Measurements from ENCODE around the gene LGALS9B.
"Not testable (repeated sequence)": the region's sequence is repeated elsewhere in the genome, so short reads cannot be mapped to it uniquely, and the experiment has no call there.

The LGALS9B gene

DNA sequence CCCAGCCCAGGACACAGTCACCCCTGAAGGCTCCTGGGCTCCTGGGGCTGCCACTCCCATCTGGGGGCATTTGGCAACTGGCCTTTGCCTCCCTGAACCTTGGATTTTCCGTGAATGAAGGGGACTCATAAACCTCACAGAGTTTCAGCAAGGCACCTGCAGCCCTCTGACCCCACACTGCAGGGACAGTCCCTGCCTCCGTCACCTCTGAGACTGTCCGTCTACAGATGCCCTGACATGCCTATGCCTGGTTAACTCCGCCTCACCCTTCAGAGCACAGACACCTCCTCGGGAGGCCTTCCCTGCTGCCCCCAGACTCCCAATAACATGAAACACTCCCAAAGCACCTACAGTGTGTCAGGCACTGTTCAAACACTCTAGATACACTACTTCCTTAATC lies 786 bp downstream of the LGALS9B start:
- DNase-seq = not testable (repeated sequence)

GRCh38 chr17:20465535-20465934 lies 1.8 kb downstream of the LGALS9B start:
- DNase-seq = not testable (repeated sequence)

DNA sequence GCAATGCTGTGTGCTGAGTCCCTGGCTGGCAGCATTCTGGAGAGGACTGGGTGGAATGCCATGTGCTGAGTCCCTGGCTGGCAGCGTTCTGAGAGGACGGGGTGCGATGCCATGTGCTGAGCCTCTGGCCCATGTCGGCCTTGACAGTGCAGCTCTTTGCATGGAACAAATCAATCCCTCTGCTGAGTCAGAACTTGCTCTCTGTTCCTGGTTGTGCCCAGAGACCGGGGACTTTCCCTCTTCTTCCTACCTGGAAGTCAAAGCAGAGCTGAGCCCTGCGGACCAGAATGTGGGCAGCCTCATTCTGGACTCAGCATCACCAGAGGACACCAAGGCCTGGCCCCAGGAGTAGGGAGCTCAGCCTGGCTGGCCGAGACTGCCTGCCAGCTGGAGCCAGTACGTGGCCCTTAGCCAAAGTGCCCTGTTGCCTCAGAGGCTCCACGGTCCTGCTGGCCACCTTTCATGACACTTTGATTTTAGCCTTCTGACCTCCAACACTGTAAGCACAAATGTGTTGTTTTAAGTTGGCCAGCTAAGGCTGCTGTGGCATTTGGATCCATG lies 2.4 kb downstream of the LGALS9B start:
- not testable (repeated sequence) for DNase-seq

DNA sequence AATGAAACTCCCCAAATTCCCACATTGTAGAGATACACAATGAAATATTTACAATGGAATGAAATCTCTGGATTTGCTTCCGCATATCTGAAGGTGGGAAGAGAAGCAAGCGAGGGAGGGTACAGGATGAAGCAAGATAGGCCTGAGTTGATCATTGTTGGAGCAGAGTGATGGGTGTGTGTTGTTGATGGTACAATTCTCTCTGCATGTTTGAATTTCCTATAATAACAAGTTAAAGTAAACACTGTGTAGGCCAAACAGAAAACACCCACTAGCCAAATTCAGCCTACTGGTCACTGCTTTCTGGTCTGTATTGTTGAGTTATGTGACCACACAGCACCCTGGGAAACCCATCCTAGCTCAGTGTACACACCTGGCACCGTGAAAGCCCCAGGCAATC lies 5.2 kb downstream of the LGALS9B start:
- not testable (repeated sequence) for DNase-seq

- not testable (repeated sequence) for DNase-seq
These were observed 9.4 kb downstream of the LGALS9B start for GRCh38 chr17:20457848-20458381.

DNA sequence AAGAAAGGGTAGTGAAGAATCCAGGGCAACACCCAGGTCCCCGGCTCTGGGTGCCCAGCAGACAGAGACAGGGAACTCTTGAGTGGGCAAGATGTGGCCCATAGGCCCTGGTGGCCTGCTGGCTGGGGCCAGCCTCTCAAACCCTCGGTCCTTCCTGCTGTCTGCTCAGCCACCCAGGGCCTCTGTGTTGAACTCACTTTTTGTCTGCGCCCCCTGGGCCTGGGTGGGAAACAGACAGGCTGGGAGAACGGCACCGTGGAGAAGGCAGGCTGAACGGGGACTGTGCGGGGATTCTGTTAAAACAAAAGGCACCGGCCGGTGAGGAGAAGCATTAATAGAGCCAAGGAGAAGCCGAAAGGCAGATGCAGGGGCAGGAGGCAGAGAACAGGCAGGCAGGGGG lies 12.2 kb downstream of the LGALS9B start:
- DNase-seq = not testable (repeated sequence)

- not testable (repeated sequence) for DNase-seq
These were observed 13.4 kb downstream of the LGALS9B start for GRCh38 chr17:20453820-20454434.

- DNase-seq = not testable (repeated sequence)
These were observed 16.5 kb downstream of the LGALS9B start for GRCh38 chr17:20450852-20451251.

DNA sequence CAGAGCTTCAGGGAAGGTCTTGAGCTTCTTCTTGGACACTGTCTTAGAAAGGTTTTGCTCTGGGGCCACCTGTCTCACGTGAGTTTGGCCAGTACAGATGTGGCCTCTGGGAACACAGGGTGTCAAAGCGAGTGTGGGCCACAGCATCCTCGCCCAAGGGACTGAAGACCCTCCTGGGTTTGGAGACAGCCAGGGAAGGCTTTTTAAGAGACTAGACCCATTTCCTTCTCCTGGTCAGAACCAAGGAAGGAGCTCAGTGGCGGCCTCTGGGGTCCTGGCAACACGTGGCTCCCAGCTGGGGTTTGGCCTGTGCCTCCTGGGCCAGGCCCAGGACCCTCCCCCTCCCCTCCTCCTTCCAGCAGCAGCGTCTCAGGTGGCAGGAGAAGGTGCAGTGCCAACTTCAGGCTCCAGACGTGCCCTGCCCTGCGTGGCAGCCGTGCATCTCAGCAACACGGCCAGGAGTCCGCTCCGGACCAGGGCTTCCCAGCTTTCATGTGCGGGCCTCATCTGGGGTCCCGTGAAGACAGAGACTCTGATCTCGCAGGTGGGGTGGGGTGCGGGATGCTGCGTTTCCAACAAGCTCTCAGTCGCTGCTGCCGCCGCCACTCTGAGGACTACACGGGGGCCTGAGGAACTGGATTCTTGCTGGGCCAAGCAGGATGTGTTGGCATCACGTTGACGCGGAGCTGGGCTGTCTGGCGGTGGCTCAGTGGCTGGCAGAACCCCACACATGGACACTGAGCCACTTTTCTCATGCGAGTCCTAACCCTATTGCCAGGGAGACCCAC lies 19.6 kb downstream of the LGALS9B start:
- not testable (repeated sequence) for DNase-seq

- not testable (repeated sequence) for DNase-seq
These were observed 20.4 kb downstream of the LGALS9B start for GRCh38 chr17:20446895-20447294.

DNA sequence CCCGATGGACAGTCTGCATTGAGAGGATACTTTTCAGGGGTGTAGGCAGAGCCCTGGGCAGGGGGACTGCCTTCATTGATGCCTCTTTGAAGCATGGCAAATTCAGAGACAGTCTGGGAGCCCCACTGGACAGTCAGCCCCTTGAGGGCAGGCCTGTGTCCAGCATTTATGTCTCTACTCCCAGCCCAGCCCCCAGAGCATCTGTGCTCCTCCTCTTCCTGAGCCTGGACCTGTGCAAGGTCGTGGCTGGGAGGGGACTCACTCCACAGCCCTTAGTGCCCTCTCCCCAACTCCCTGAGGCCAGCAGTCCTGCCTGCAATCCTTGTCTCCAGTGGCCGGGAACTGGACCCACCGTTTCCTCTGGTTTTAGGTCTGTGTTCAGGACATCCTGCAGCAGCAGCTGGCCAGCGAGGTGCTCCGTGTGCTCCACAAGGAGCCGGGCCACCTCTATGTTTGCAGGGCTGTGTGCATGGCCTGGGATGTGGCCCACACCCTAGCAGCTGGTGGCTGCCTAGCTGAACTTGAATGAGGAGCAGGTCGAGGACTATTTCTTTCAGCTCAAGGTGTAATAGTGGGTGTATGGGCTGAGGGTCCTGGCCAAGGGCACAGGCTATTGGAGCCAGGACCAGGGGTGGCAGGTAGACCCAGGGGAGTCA lies 22.6 kb downstream of the LGALS9B start:
- not testable (repeated sequence) for DNase-seq

GRCh38 chr17:20444173-20444572 lies 23.2 kb downstream of the LGALS9B start:
- not testable (repeated sequence) for DNase-seq

- DNase-seq = not testable (repeated sequence)
These were observed 23.7 kb downstream of the LGALS9B start for GRCh38 chr17:20443632-20444031.

DNA sequence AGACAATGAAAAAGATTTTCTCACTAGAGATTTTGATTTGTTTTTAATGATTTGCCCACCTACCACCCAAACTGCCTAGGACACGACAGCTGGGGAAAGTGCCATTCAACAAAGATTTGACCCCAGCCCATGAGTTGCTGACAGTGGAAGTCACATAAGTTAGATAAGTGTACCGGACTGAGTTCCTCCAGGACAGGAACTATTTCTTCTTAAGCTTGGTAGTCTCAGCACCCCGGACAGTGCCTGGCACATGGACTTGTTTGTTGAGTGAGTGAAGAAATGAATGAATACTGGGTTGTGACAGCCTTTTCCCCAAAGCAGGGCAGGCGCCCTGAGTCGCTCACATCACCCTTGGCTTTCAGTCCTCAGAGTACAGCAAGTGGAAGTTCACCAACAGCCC lies 26.7 kb downstream of the LGALS9B start:
- not testable (repeated sequence) for DNase-seq

DNA sequence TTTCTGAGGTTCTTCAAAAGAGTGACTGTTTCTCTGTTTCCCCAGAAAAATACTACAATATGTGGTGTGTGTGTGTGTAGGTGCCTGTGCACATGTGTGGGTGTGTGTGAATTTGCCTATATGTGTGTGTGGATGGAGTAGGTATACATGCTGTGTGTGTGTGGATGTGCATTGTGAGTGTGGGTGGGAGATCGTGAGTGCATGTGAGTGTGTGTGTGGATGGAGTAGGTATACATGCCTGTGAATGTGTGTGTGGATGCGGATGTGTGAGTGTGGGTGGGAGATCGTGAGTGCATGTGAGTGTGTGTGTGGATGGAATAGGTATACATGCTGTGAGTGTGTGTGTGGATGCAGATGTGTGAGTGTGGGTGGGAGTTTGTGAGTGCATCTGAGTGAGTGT lies 32.2 kb downstream of the LGALS9B start:
- not testable (repeated sequence) for DNase-seq

DNA sequence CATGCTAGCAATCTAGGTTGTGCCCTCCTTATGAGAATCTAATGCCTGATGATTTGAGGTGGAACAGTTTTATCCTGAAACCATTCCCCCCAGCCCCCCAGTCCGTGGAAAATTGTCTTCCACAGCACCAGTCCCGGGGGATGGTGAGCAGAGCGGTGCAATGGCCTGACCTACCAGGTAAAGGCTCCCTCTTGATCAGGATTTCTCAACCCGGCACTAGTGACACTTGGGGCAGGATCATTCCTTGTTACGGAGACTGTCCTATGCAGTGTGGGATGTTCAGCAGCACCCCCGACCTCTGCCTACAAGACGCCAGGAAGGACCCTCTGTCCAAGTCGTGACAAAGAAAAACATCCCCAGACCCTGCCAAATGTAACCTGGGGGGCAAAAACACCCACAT lies 34.0 kb downstream of the LGALS9B start:
- DNase-seq = not testable (repeated sequence)

- DNase-seq = not testable (repeated sequence)
These were observed 40.1 kb downstream of the LGALS9B start for GRCh38 chr17:20427264-20427663.

GRCh38 chr17:20422826-20423225 lies 44.5 kb downstream of the LGALS9B start:
- not testable (repeated sequence) for DNase-seq

DNA sequence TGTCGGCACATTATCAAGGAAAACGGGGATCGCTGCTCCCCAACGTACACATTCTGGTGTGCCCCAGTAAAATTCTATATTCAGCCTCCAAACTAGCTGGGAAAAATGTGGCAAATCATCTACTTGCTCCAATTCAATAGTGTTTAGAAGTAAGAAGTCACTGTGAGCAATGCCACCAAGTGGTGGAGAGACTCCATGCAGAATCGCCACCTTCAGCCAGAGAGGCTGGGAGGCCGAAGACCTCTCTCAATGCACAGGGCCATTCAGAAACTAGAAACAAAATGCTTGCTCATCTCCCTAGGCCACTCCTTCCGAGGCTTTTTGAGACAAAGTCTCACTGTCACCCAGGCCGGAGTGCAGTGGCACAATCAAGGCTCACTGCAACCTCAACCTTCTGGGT lies 48.5 kb downstream of the LGALS9B start:
- DNase-seq = not testable (repeated sequence)

DNA sequence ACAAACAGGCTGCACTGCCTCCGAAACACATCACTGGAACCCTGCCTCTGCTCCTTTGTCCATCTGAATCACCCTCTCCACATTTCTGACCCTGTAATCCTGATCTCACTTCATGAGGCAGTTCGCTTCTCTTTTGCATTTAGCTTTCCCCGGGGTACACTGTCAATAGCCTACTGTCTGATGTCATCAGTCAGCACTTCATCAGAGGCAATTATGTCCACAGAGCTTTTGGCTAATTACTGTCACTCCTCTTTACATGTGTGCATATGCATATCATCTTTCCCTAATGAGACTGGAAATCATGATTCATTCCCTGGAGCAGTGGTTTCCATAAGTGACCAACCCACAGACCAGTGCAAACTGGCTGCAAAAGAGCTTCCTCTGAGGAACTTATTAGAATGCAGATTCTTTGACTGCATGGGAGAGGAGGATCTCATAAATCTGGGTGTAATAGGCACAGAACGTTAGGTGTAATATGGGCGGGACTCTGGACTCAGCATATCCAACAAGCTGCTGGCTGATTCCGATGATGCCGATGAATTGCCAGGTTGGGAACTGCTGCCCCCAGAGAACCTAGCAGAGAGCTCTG lies 49.8 kb downstream of the LGALS9B start:
- DNase-seq = not testable (repeated sequence)

GRCh38 chr17:20416381-20416911 lies 50.9 kb downstream of the LGALS9B start:
- DNase-seq = not testable (repeated sequence)

DNA sequence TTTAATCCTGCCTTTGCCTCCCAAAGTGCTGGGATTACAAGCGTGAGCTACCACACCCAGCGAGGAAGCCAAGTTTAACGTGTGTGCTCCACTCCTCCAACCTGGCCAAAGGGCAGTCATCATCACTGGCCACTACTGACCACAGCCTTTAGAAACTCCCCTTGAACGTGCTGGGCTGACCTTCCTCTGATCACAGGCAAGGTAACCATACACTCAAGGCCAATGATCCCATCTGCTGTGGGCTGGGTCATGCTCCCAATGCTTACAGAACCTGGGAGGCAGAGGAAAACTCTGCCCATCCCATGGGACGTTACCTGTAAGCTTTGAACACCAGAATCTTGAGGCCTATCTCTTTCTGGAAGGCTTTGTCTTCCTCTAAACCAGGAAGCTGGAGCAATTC lies 51.9 kb downstream of the LGALS9B start:
- not testable (repeated sequence) for DNase-seq

Data from DMS53 (cell line).